Keratinocyte (primary cell): ENCODE data around the gene ARHGEF3. TPM values are rescaled to one million over a fixed set of nuclear protein-coding genes. Genes with fewer than 3 reads are reported as not detected.

Source experiments
- DNase-seq: peaks from one replicate; pipeline ENCODE4 v3.0.0-alpha.2; 2011; ENCODE audit warnings: low read depth, missing footprints, low spot score
- FAIRE-seq: peaks from 2 replicates; lab custom pipeline; 2011; peaks lifted over from hg19 to GRCh38; lab: Jason Lieb, UNC
- H2AFZ ChIP-seq: 2 replicates; pipeline ENCODE4 v1.6.0; 2012; ENCODE audit warnings: low read length, control low read depth, inconsistent platforms; ENCODE audit not compliant: control insufficient read depth
- H3K27ac ChIP-seq: 2 replicates; pipeline ENCODE4 v1.5.1; 2011; ENCODE audit warnings: low read length; ENCODE audit not compliant: control insufficient read depth, insufficient read depth
- H3K27me3 ChIP-seq: 3 replicates; pipeline ENCODE4 v1.6.0; 2011; ENCODE audit warnings: low read length; ENCODE audit not compliant: control insufficient read depth, insufficient read depth; ENCODE audit errors: extremely low read depth
- H3K36me3 ChIP-seq, 2 experiments: 2 replicates in 1 of 2; 3 replicates in 1 of 2; pipeline ENCODE4 v1.5.1; 2011; ENCODE audit warnings: low read length in 2 of 2, mild to moderate bottlenecking in 1 of 2; ENCODE audit not compliant: control insufficient read depth in 2 of 2, insufficient read depth in 2 of 2; ENCODE audit errors: extremely low read depth in 1 of 2
- H3K4me1 ChIP-seq: 3 replicates; pipeline ENCODE4 v1.5.1; 2011; ENCODE audit warnings: low read length; ENCODE audit not compliant: control insufficient read depth, insufficient read depth; ENCODE audit errors: extremely low read depth
- H3K4me2 ChIP-seq: 3 replicates; pipeline ENCODE4 v1.6.0; 2011; ENCODE audit warnings: low read depth, low read length; ENCODE audit not compliant: control insufficient read depth, insufficient read depth; ENCODE audit errors: extremely low read depth
- H3K4me3 ChIP-seq, 3 experiments: fragments of 200-600 bp in 1 of 3; sonication (generic) in 1 of 3; 2 replicates in 2 of 3; 3 replicates in 1 of 3; pipeline ENCODE4 v1.5.1; 2011 to 2016; ENCODE audit warnings: low read length in 3 of 3, mild to moderate bottlenecking in 3 of 3, control low read depth in 2 of 3, inconsistent platforms in 1 of 3, low read depth in 1 of 3, mixed read lengths in 1 of 3, mixed run types in 1 of 3, moderate library complexity in 1 of 3; ENCODE audit not compliant: control insufficient read depth in 2 of 3, insufficient read depth in 2 of 3; ENCODE audit errors: extremely low read depth in 1 of 3
- H3K79me2 ChIP-seq: 2 replicates; pipeline ENCODE4 v1.6.0; 2012; ENCODE audit warnings: low read length; ENCODE audit not compliant: control insufficient read depth, insufficient read depth
- H3K9ac ChIP-seq: 3 replicates; pipeline ENCODE4 v1.6.0; 2011; ENCODE audit warnings: low read length; ENCODE audit not compliant: control insufficient read depth, insufficient read depth; ENCODE audit errors: extremely low read depth
- H3K9me1 ChIP-seq: 3 replicates; pipeline ENCODE4 v1.6.0; 2011; ENCODE audit warnings: low read length; ENCODE audit not compliant: control insufficient read depth, insufficient read depth; ENCODE audit errors: extremely low read depth
- H3K9me3 ChIP-seq: 2 replicates; pipeline ENCODE4 v1.5.1; 2012; ENCODE audit warnings: low read depth, low read length; ENCODE audit not compliant: control insufficient read depth
- H4K20me1 ChIP-seq: 3 replicates; pipeline ENCODE4 v1.6.0; 2011; ENCODE audit warnings: low read length; ENCODE audit not compliant: control insufficient read depth, insufficient read depth; ENCODE audit errors: extremely low read depth
- EZH2 ChIP-seq: IDR thresholded peaks from one replicate; pipeline ENCODE4 v1.6.1; 2012; ENCODE audit warnings: inconsistent platforms, mild to moderate bottlenecking, low read length, moderate library complexity
- dilution Hi-C: fragments of 300-500 bp; cut with MboI; formaldehyde crosslinking; loops from one replicate; pipeline ENCODE4 v1.7.0; 2020; ENCODE audit warnings: low sequenced_read_pairs; ENCODE audit not compliant: extremely low pct_ligation_motif_present
- polyA plus RNA-seq, 5 experiments: library from polyadenylated mRNA; depleted of rRNA in 3 of 5; stranded (reverse) in 3 of 5; stranded (forward) in 1 of 5; unstranded in 1 of 5; fragments of >200 nt; gene quantifications; 1 replicate in 1 of 5; 2 replicates in 3 of 5; 3 replicates in 1 of 5; pipeline versions ENCODE4 v1.2.1 to v1.2.3, GENCODE V29; 2011 to 2012; ENCODE audit warnings: missing spikeins in 2 of 5, low read depth in 1 of 5, low replicate concordance in 1 of 5
- TF ChIP-seq, protein P1 (sequence below), 3 experiments: IDR thresholded peaks in 1 of 3; conservative IDR thresholded peaks in 1 of 3; optimal IDR thresholded peaks in 1 of 3; 2 replicates in 2 of 3; 3 replicates in 1 of 3; pipeline versions ENCODE3 to v1.5.1; 2011; ENCODE audit warnings: low read length in 3 of 3, mild to moderate bottlenecking in 3 of 3, moderate library complexity in 2 of 3, control low read depth in 1 of 3, inconsistent platforms in 1 of 3; ENCODE audit not compliant: insufficient read depth in 2 of 3; ENCODE audit errors: extremely low read depth in 1 of 3

ARHGEF3 gene
- polyA plus RNA-seq, 1 donor (not counting 4 experiments of a cell fraction or from before 2014, with no cell fraction given) = 26.2 TPM

DNA sequence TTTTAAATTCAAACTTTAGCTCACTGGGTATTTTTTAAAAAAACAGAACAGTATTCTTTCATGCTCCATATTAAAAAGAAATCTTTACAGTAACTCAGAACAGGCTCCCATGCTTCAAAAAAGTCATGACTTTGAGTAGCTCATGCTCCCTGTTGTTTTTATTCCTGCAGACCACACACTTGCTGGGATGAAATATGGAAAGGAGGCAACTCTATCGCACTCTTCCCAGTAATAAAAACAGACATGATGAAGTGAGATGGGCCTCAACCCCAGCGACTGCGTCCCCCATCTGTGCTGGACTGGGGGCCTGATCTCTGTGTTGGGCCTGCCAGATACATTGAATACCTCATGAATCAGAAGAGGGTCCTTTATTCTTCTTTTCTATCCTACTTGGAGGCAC, 58.9 kb downstream of the ARHGEF3 start:
- Histone ChIP-seq H3K4me1 (no peaks in the 10 kb centered on the region), H3K9me1 (no peaks in the 10 kb centered on the region), H2AFZ (no peak overlapping the region), H3K4me2 (no peak overlapping the region), H3K4me3 (no peak overlapping the region), H3K9ac (no peak overlapping the region), H4K20me1 (no peaks in the 10 kb centered on the region), H3K36me3 (peaks cover 10 to 27% of the 10 kb centered on the region in 2 experiments), H3K27ac (no peak overlapping the region), H3K9me3 (no peaks in the 10 kb centered on the region), H3K27me3 (no peaks in the 10 kb centered on the region), H3K79me2 (no peaks in the 10 kb centered on the region)
- FAIRE-seq = no peak
- no peak for DNase-seq
- dilution Hi-C loops = no loop called here
- TF ChIP-seq, protein P1, sequence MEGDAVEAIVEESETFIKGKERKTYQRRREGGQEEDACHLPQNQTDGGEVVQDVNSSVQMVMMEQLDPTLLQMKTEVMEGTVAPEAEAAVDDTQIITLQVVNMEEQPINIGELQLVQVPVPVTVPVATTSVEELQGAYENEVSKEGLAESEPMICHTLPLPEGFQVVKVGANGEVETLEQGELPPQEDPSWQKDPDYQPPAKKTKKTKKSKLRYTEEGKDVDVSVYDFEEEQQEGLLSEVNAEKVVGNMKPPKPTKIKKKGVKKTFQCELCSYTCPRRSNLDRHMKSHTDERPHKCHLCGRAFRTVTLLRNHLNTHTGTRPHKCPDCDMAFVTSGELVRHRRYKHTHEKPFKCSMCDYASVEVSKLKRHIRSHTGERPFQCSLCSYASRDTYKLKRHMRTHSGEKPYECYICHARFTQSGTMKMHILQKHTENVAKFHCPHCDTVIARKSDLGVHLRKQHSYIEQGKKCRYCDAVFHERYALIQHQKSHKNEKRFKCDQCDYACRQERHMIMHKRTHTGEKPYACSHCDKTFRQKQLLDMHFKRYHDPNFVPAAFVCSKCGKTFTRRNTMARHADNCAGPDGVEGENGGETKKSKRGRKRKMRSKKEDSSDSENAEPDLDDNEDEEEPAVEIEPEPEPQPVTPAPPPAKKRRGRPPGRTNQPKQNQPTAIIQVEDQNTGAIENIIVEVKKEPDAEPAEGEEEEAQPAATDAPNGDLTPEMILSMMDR (optimal IDR thresholded peaks at IDR 0.05 in 1 of 3, IDR thresholded peaks at IDR 0.05 in 1 of 3, conservative IDR thresholded peaks at IDR 0.05 in 1 of 3; ENCODE audit: extremely low read depth in 1 of 3, insufficient read depth in 2 of 3, low read length in 3 of 3) = no peak
- no peak for TF ChIP-seq EZH2

DNA sequence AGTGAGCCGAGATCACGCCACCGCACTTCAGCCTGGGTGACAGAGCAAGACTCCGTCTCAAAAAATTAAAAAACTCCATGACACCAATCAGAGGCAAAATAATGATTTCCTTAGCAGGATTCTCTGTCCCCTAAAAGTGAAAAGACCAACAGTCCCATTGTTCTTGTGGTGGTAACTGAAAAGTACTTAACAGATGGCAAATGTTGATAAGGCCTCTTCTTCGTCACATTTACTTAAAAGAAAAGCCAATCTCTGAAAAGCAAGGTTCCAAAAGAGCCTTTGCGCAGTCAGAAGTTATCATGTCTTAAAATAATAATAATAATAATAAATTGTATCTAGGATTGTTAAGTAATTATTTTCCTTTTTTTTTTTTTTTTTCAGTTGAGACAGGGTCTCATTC, 62.7 kb downstream of the ARHGEF3 start:
- H3K27ac ChIP-seq = no peak overlapping the region
- DNase-seq (no peak), FAIRE-seq (no peak)
- no peaks in the 10 kb centered on the region for H4K20me1 ChIP-seq
- no peaks in the 10 kb centered on the region for H3K4me1 ChIP-seq
- H3K4me2 ChIP-seq = no peak overlapping the region
- H3K79me2 ChIP-seq = no peaks in the 10 kb centered on the region
- TF ChIP-seq, protein P1 (optimal IDR thresholded peaks at IDR 0.05 in 1 of 3, IDR thresholded peaks at IDR 0.05 in 1 of 3, conservative IDR thresholded peaks at IDR 0.05 in 1 of 3; ENCODE audit: extremely low read depth in 1 of 3, insufficient read depth in 2 of 3, low read length in 3 of 3) = no peak
- no peak for TF ChIP-seq EZH2
- dilution Hi-C loops = no loop called here
- H3K4me3 ChIP-seq = no peak overlapping the region
- no peaks in the 10 kb centered on the region for H3K9me3 ChIP-seq
- H3K36me3 ChIP-seq = peaks cover 0 to 21% of the 10 kb centered on the region in 2 experiments
- no peak overlapping the region for H3K9ac ChIP-seq
- H3K9me1 ChIP-seq = no peaks in the 10 kb centered on the region
- H3K27me3 ChIP-seq = no peaks in the 10 kb centered on the region
- H2AFZ ChIP-seq = no peak overlapping the region
